Brain microvascular endothelial cell (primary cell): ENCODE measurements around the gene SAMD15.

Experiments used
- DNase-seq: peaks from one replicate; pipeline ENCODE4 v3.0.0-alpha.2; 2020
- H3K27ac ChIP-seq: fragments of 250-450 bp; sonication (Bioruptor Pico); 2 replicates; pipeline ENCODE4 v1.5.1; 2020; ENCODE audit warnings: mild to moderate bottlenecking, moderate library complexity
- H3K27me3 ChIP-seq: fragments of 250-450 bp; sonication (Bioruptor Pico); replicated peaks from 2 replicates; pipeline ENCODE4 v1.5.1; 2020; ENCODE audit warnings: mild to moderate bottlenecking
- H3K36me3 ChIP-seq: fragments of 250-450 bp; sonication (Bioruptor Pico); replicated peaks from 2 replicates; pipeline ENCODE4 v1.5.1; 2020; ENCODE audit warnings: mild to moderate bottlenecking
- H3K4me3 ChIP-seq: 2 replicates; pipeline ENCODE4 v1.5.1; 2011; ENCODE audit warnings: low read depth, mild to moderate bottlenecking, control low read depth, low read length, moderate library complexity
- in situ Hi-C: cut with HindIII; loops from 2 replicates; pipeline ENCODE4 v1.10.0; 2017; ENCODE audit warnings: low sequenced_read_pairs, low pct_ligation_motif_present
- TF ChIP-seq, protein P1 (sequence below): IDR thresholded peaks from 2 replicates; pipeline ENCODE4 v1.5.1; 2011; ENCODE audit warnings: low read depth, mild to moderate bottlenecking, moderate library complexity, low read length, control low read depth, inconsistent platforms; ENCODE audit errors: missing control alignments

SAMD15 gene

DNA sequence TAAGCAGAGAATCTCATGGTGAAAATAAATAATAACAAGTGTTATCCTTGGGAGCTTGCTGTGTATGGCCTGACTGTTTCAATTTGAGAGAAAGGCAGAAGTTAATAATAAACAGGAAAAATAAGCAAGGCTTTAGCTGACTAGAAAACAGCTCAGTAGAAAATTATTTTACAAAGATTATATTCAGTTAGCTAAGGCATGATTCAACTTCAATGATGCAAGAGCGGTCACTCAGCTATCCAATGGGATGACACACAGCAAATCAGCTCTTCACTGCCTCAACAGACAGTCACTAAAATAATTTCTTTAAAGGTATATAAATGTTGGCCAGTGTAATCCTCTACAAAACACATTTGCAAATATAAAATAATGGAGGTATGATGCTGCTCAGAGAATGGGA is 37.8 kb upstream of the SAMD15 start:
- in situ Hi-C loops: no loop called here
- H3K4me3 ChIP-seq: no peak overlapping the region
- DNase-seq: no peak
- TF ChIP-seq, protein P1, sequence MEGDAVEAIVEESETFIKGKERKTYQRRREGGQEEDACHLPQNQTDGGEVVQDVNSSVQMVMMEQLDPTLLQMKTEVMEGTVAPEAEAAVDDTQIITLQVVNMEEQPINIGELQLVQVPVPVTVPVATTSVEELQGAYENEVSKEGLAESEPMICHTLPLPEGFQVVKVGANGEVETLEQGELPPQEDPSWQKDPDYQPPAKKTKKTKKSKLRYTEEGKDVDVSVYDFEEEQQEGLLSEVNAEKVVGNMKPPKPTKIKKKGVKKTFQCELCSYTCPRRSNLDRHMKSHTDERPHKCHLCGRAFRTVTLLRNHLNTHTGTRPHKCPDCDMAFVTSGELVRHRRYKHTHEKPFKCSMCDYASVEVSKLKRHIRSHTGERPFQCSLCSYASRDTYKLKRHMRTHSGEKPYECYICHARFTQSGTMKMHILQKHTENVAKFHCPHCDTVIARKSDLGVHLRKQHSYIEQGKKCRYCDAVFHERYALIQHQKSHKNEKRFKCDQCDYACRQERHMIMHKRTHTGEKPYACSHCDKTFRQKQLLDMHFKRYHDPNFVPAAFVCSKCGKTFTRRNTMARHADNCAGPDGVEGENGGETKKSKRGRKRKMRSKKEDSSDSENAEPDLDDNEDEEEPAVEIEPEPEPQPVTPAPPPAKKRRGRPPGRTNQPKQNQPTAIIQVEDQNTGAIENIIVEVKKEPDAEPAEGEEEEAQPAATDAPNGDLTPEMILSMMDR: no peak
- peaks cover 10% of the 10 kb centered on the region for H3K36me3 ChIP-seq
- H3K27ac ChIP-seq: no peak overlapping the region
- no peaks in the 10 kb centered on the region for H3K27me3 ChIP-seq

DNA sequence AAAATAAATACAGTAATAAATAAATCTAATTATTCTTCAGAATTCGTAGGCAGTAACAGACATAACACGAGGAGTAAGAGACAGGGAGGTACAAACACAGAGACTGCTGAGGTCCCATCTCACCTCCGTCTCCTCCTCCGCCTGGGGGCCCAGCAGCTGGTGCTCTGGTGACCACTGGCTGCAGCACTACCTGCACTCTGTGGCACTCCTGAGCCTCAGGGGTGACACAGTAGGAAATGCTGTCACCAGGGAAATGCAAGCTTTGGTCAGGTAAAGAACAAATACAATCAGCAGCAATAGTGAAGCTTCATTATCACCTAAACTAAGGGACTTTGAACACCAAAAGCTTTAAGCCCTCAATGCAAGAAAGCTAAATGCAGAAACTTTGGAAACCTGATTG is 36.8 kb upstream of the SAMD15 start:
- Histone ChIP-seq H3K27ac (no peak overlapping the region), H3K4me3 (no peak overlapping the region), H3K36me3 (peaks cover 10% of the 10 kb centered on the region), H3K27me3 (no peaks in the 10 kb centered on the region)
- in situ Hi-C loops: no loop called here
- no peak for DNase-seq
- TF ChIP-seq, protein P1: no peak

DNA sequence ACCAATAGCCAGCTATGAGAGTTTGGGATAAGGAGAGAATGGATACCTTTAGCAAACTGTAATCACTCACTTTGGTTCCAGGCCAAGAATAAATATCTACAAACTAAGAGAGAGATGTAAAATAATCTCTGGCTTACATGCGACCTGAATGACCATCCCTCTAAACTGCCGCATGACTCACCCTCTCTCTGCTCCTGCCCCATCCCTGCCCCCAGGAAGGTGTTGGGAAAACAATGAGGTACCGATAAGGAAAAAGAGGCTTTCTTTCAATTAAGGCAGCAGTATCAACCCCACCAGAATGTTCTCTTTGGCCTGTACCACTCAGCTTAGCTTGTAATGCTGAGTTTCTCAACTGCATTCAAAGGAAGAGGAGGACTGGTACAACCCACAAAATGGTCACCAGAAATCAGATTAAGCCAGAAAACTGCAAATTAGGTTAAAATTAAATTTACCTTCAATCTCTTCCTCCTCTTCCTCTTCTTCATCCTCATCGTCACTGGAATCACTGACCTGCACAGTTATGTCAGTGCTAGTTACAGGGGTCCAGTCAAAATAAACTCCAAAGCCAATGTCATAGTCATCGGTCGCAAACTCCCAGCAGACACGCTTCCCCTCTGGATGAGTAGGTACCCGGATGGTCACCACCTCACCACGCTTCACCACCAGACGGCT is 34.3 kb upstream of the SAMD15 start:
- DNase-seq: no peak
- in situ Hi-C loops: no loop called here
- no peaks in the 10 kb centered on the region for H3K27me3 ChIP-seq
- TF ChIP-seq, protein P1: no peak
- peaks cover 10% of the 10 kb centered on the region for H3K36me3 ChIP-seq
- no peak overlapping the region for H3K27ac ChIP-seq
- no peak overlapping the region for H3K4me3 ChIP-seq

DNA sequence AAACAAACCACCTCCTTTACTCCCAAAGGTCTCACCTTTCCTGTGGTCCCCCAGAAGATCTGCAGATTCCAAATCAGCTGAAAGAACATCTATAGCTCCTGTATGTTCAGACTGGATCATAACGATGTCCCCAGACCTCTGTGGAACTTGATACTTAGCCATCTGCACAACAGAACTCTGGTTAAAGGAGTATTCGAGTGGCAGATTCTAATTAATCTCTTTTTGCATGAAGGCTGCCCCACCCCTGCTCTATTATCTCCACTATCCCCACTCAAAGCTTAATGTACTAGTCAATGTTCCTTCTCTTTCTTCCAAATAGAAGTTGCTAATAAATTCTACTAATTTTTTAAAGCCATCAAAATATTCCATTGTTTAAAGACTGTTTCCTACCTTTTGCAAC is 33.5 kb upstream of the SAMD15 start:
- TF ChIP-seq, protein P1: no peak
- Histone ChIP-seq H3K36me3 (peaks cover 10% of the 10 kb centered on the region), H3K27ac (no peak overlapping the region), H3K27me3 (no peaks in the 10 kb centered on the region), H3K4me3 (no peak overlapping the region)
- in situ Hi-C loops: no loop called here
- no peak for DNase-seq

DNA sequence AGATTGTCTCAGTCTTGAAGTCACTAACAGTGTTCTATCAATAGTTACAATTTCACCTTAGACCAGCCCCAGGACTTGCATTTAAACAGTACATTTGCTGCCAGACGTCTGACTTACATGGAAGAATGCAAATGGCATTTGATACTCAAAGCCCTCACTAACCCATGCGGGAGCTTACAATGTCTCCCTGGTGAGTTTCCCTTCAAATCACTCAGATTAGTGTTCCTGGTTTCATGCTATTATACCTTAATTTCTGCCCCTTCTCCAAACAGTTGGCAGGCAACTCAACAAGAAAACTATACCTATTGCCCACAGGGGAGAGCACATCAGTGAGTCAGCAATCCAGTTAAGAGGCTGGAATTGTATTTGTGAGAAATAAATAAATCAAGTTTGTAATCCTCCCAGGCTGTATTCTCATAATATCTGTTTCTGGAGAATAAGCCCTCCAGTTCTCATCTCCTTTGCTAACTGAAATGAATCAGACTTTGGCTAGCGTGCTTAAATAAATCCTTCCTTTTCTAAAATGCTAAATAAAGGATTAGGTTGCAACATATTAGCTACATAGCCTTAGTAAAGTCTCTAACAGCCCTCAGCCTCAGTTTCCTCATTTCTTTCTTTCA is 32.7 kb upstream of the SAMD15 start:
- DNase-seq: no peak
- in situ Hi-C loops: no loop called here
- TF ChIP-seq, protein P1: no peak
- Histone ChIP-seq H3K27ac (no peak overlapping the region), H3K4me3 (no peak overlapping the region), H3K36me3 (peaks cover 10% of the 10 kb centered on the region), H3K27me3 (no peaks in the 10 kb centered on the region)
